NCI-H2196 treated with DMSO at 0.1 percent for 48 hours (cell line): ENCODE data around the gene KMT5B.

Experiments
- DNase-seq: peaks from one replicate; lab custom pipeline; 2025; ENCODE audit not compliant: unreplicated experiment; lab: John Stamatoyannopoulos, UW

The KMT5B gene

GRCh38 chr11:68146010-68146540 is 67.0 kb downstream of the KMT5B start:
- peak; percentile 92 for DNase-seq

GRCh38 chr11:68145120-68145866 is 67.8 kb downstream of the KMT5B start:
- DNase-seq: no peak

- DNase-seq: no peak
Measured at GRCh38 chr11:68143310-68143689, 69.8 kb downstream of the KMT5B start.

GRCh38 chr11:68142441-68143309 is 70.4 kb downstream of the KMT5B start:
- no peak for DNase-seq

- peak; percentile 18 for DNase-seq
Measured at GRCh38 chr11:68142028-68142412, 71.1 kb downstream of the KMT5B start.

- DNase-seq: no peak
Measured at GRCh38 chr11:68141246-68142027, 71.7 kb downstream of the KMT5B start.

GRCh38 chr11:68140496-68141245 is 72.4 kb downstream of the KMT5B start:
- DNase-seq: no peak

- DNase-seq: no peak
Measured at GRCh38 chr11:68138237-68138636, 74.9 kb downstream of the KMT5B start.

GRCh38 chr11:68137833-68138232 is 75.3 kb downstream of the KMT5B start:
- DNase-seq: no peak

GRCh38 chr11:68136866-68137265 is 76.2 kb downstream of the KMT5B start:
- no peak for DNase-seq

- DNase-seq: no peak
Measured at GRCh38 chr11:68135161-68135560, 77.9 kb downstream of the KMT5B start.

GRCh38 chr11:68133761-68134160 is 79.3 kb downstream of the KMT5B start:
- no peak for DNase-seq

- DNase-seq: no peak
Measured at GRCh38 chr11:68130121-68130520, 83.0 kb downstream of the KMT5B start.

GRCh38 chr11:68128682-68129327 is 84.3 kb downstream of the KMT5B start:
- DNase-seq: no peak

- DNase-seq: no peak
Measured at GRCh38 chr11:68127714-68128681, 85.1 kb downstream of the KMT5B start.

GRCh38 chr11:68125164-68125563 is 87.9 kb downstream of the KMT5B start:
- no peak for DNase-seq

- no peak for DNase-seq
Measured at GRCh38 chr11:68122936-68123539, 90.1 kb downstream of the KMT5B start.

GRCh38 chr11:68121067-68121899 is 91.8 kb downstream of the KMT5B start, which contains the start of gene CHKA:
CHKA (minus strand) TSS chr11:68121388; CDS start chr11:68121177, 211 bp downstream.
- peak; percentile 82 for DNase-seq
